GM19463 (cell line): ENCODE results near the gene IPP.
"Not testable (repeated sequence)": the region's sequence is repeated elsewhere in the genome, so short reads cannot be mapped to it uniquely, and the experiment has no call there.

Source experiments
- ATAC-seq: cut with Tn5 transposase; IDR thresholded peaks from one replicate; pipeline ENCODE4 v1.9.1; 2021; ENCODE audit warnings: mild to moderate bottlenecking, moderate library complexity; ENCODE audit not compliant: unreplicated experiment

The IPP gene

DNA sequence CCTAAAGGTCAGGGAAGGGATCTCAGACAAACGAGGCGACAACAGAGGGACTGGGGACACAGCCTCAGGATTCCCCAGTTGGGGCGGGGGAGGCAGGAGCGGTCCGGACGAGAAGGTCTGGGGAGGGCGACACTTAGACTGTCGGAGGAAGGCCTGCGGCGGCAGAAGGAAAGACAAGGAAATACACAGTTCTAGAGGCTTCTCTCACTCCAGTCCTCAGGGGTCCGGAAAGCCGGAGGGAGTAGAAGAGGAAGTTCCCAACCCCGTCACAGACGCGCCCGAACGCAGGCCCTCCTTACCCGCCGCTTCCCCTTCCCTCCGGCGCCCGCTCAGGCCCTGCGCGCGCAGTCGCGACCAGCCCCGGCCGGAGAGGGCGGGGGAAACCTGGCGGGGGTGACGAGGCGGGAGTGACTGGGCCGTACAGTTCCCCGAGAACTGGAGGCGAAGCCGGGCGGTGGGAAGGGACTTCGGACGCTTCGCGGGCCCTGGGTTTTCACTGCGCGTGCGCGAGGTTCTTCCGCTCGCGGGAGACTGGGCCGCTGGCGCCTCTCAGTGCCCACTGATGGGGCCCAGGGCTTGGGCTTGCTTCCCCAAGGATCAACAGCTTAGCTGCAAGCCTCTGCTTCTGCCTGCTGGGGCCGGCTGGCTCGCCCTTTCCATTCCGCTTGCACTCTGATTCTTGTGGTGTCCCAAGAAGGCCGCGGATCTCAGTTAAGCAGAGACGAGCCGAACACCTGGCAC lies at the start of gene IPP:
TSS of gene IPP (minus strand) at position 356 of the 741 bp plus-strand sequence. CDS start 4,242 bp downstream, outside the sequence.
- peak; percentile 93 for ATAC-seq

GRCh38 chr1:45796946-45797345 lies 46.5 kb upstream of the IPP start:
- ATAC-seq = no peak

DNA sequence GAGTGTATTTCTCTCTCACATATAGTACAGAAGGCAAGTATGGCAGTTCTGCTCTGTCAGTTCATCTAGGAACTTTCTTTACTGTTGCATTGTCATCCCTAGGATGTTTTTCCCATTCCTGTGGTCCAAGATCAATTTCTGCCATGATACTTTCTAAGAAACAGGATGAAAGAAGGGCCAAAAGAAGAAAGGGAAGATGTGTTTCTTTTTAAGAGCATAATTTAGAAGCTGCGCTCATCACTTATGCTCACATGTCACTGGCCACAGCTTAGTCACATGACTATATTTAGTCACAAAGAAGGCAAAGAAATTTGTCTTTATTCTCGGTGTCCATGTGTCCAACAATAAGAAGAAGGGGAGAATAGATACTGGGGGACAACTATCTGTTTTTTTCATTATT lies 45.9 kb upstream of the IPP start:
- ATAC-seq = no peak

DNA sequence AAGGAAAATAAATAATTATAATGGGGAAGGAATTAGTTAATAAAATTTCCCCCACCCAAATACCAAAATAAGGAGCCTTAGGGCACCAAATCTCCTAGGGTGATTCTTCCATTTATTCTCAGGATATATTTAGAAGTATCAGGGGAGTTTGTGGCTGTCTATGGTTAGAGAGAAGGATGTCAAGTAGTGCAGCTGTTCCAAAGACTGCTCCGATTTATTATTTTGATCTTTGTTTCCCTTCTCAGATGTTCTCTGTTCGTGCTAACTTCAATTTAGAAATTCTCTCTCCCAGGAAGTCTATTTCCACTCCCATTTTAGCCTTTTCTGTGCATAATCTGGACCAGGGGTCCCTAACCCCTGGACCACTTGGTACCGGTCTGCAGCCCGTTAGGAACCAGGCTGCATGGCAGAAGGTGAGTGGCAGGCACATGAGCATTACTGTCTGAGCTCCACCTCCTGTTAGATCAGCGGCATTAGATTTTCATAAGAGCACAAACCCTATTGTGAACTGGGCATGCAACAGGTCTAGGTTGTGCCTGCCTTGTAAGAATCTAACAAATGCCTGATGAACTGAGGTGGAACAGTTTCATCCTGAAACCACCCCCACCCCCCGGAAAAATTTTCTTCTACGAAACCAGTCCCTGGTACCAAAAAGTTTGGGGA lies 43.6 kb upstream of the IPP start:
- no peak for ATAC-seq

GRCh38 chr1:45792744-45793143 lies 42.3 kb upstream of the IPP start:
- ATAC-seq = no peak

- no peak for ATAC-seq
These were observed 39.1 kb upstream of the IPP start for GRCh38 chr1:45789601-45790000.

- ATAC-seq = no peak
These were observed 37.5 kb upstream of the IPP start for GRCh38 chr1:45787905-45788304.

DNA sequence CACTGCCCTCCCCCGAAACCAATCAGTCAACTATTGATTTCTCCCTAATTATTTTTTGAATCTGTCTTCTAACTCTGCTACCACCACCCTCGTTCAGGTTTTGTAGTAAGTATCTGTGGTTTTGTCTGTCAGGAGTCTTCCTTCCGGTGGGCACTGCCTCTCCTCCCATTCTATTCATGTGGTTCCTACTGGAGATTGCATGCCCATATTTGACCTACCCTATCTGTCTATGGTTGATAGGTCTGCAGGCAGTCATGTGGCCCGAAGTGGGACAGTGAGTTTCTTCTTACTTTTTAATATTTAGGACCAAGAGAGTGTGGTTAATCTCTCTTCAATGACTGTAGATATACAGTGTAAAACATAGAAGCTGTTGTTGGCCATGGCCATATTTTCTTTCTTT lies 35.1 kb upstream of the IPP start:
- ATAC-seq = peak; percentile 47

GRCh38 chr1:45775794-45776193 lies 25.3 kb upstream of the IPP start:
- ATAC-seq = no peak

- ATAC-seq = no peak
These were observed 22.5 kb upstream of the IPP start for GRCh38 chr1:45772971-45773370.

DNA sequence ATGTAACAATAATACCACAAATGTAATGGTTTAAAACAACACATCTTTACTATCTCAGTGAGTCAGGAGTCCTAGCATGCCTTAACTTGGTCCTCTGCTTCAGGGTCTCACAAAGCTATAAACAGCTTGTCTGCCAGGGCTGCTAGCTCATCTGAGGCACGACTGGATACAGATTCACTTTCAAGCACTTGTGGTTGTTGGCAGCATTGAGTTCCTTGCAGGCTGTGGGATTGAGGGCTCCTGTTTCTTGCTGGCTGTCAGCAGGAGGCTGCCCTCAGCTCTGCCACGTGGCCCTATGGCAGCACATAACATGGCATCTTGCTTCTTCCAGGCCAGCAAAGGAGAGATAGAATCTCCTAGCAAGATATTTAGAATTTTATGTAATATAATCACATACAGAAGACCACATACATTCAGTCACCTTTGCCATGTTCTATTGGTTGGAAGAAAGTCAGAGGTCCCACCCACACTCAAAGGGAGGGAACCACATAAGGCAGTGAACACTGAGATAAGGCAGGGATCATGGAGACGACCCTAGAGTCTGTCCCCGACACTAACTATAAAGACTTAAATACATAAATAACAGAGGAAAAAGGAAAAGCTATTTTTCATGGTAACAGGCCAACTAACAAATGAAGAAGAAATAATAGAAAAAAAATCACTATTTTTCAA lies 18.9 kb upstream of the IPP start:
- no peak for ATAC-seq

- no peak for ATAC-seq
These were observed 16.6 kb upstream of the IPP start for GRCh38 chr1:45767035-45767434.

- no peak for ATAC-seq
These were observed 15.7 kb upstream of the IPP start for GRCh38 chr1:45765999-45766792.

DNA sequence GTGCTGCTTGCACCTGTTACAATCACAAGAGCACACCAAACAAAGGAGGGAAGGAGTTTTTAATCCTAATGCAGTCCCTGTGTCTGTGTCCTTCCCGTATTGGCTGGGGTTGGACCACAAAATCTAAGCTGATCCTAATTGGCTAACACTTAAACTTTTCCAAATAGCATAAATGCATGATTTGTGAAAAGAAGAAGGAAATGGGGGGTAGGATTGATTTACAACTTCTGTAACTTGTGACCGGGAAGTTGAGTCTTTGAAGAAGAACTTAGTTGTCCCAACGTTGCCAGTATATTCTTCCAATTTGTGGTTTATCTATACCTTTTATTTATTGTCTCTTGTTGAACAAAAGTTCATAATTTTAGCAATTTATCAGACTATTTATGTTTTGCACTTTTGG lies 11.8 kb upstream of the IPP start:
- ATAC-seq = no peak

- no peak for ATAC-seq
These were observed 5.2 kb upstream of the IPP start for GRCh38 chr1:45755697-45756096.

DNA sequence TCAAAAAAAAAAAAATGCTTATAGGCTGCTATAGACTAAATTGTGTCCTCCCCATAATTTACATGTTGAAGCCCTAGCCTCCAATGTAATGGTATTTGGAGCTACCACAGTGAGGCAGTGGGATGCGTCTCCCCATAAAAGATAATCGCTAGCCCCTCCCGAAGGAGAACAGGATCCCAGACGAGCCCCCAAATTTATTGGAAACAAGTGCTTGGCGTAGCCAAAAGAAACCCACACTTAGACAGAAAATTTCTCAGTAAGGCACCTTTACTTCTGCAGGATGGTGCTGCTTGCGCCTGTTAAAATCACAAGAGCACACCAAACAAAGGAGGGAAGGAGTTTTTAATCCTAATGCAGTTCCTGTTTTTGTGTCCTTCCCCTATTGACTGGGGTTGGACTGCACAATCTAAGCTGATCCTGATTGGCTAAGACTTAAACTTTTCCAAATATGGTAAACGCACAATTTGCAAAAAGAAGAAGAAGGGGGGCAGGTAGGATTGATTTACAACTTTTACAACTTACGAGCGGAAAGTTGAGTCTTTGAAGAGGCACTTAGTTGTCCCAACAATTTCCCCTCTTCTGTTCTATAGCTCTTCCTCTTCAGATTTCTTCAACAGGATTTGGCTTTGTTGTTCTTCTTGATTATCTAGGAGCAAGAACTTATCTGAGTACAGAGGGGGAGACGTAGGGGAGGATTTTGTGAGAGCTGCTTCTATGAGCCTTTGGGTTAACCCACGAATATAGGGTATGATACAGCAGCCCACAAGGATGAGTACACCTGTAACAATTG lies 3.0 kb upstream of the IPP start:
- no peak for ATAC-seq

DNA sequence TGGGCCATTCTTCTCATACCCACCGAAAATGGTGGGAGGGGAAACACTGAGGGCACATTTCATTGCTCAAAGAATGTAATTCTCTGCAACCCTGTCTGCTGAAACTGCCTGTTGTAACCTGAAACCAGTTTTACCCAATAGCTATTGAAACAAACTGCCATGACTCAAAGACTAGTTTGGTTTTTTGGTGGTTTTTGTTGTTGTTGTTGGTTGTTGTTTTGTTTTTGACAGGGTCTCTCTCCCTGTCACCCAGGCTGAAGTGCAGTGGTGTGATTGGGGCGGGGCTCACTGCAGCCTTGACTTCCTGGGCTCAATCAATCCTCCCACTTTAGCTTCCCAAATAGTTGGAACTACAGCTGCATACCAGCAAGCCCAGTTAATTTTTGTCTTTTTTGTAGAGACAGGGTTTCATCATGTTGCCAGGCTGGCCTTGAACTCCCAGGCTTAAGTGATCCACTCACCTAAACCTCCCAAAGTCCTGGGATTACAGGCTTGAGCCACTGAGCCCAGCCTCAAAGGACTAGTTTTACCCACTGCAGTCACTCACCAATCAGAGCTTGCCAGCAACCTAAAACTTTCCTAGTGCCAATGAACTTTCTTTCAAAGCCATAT lies 2.1 kb upstream of the IPP start:
- no peak for ATAC-seq

- ATAC-seq = no peak
These were observed 1.6 kb upstream of the IPP start for GRCh38 chr1:45752014-45752413.

DNA sequence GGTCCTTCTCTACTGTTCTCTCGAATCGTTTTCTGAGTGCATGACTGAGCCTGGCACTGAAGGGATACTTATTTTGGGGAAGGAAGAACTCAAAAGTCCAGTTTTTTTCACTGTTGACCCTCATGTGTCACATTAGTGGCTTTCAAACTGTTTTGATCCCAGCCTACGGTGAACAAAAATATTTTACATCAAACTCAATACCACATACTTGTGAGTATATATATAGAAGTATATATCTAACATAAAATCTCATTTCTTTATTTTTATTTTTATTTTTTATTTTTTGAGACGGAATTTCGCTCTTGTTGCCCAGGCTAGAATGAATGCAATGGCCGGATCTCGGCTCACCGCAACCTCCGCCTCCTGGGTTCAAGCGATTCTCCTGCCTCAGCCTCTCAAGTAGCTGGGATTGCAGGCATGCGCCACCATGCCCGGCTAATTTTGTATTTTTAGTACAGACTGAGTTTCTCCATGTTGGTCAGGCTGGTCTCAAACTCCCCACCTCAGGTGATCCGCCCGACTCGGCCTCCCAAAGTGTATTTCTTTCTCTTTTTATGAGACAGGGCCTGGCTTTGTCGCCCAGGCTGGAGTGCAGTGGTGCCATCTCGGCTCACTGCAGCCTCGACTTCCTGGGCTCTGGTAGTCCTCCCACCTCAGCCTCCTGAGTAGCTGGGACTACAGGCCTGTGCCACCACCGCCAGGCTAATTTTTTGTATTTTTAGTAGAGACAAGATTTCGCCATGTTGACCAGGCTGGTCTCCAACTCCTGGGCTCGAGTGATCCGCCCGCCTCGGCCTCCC lies 786 bp upstream of the IPP start:
- not testable (repeated sequence) for ATAC-seq
